ENCODE data around the gene KIF2C.
"Not testable (repeated sequence)": the region's sequence is repeated elsewhere in the genome, so short reads cannot be mapped to it uniquely, and the experiment has no call there.

The KIF2C gene

DNA sequence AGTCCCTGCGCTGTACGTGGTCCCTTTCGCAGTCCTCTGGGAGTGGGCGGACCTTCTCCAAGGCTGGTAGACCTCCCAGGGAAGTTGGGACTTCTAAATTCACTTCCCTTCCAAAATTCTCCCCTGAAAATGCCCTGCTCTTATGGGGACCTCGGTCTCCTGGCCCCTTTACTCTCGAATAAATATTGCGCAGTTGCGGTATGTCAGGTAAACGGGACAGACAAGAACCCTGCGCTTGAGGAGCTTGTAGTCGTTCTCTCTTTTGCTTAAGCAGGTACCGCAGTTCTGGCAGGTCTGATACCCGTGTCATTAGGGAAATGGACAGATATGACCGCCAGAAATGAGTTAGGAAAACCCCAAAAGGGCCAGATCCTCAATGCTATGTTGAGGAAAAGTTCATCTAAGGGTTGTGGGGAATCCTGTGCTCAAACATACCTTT is 561 bp downstream of the KIF2C start:
- Histone ChIP-seq H3K4me3 (peak overlapping the region; percentile 82), H3K36me3 (ENCODE audit: insufficient read depth, low read length) (peaks cover 39% of the 10 kb centered on the region), H3K9me3 (ENCODE audit: low read depth, low read length) (no peaks in the 10 kb centered on the region), H3K27ac (peak overlapping the region; percentile 91), H3K9ac (ENCODE audit: insufficient read length) (peak overlapping the region; percentile 93)
- no peak for TF ChIP-seq POLR2AphosphoS5 (IDR thresholded peaks at IDR 0.05; ENCODE audit: borderline replicate concordance, low read depth, low read length)
- TF ChIP-seq FOXP2 (optimal IDR thresholded peaks at IDR 0.05; ENCODE audit: control extremely low read depth, extremely low read length, insufficient read depth): no peak
- no peak for TF ChIP-seq EZH2 (IDR thresholded peaks at IDR 0.05)
- DNase-seq (ENCODE audit: low read depth, low spot score): no peak

DNA sequence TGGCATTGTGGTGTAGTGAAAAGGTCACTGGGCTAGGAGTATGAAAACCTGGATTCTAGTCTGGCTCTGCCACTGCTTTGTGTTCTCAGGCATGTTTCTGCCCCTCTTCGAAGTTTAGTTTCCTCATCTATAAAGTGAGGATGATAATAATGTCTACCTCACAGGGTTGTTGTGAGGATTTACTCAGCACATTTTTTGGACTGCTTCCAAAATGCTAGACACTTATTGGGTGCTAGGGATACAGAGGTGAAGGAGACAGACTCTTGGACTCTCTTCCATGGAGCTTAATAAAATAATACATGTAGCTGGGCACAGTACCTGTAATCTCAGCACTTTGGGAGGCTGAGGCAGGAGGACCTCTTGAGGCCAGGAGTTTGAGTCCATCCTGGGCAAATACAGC is 3.6 kb downstream of the KIF2C start:
- DNase-seq (ENCODE audit: low read depth, low spot score): no peak
- 0 out of 2 replicates have a peak overlapping the region, but pooled peaks have one; percentile 13 for H3K27ac ChIP-seq
- H3K36me3 ChIP-seq (ENCODE audit: insufficient read depth, low read length): peaks cover 67% of the 10 kb centered on the region
- no peaks in the 10 kb centered on the region for H3K9me3 ChIP-seq (ENCODE audit: low read depth, low read length)
- TF ChIP-seq EZH2 (IDR thresholded peaks at IDR 0.05) (no peak), FOXP2 (optimal IDR thresholded peaks at IDR 0.05; ENCODE audit: control extremely low read depth, extremely low read length, insufficient read depth) (no peak), POLR2AphosphoS5 (IDR thresholded peaks at IDR 0.05; ENCODE audit: borderline replicate concordance, low read depth, low read length) (no peak)
- H3K9ac ChIP-seq (ENCODE audit: insufficient read length): no peak overlapping the region
- H3K4me3 ChIP-seq: no peak overlapping the region

DNA sequence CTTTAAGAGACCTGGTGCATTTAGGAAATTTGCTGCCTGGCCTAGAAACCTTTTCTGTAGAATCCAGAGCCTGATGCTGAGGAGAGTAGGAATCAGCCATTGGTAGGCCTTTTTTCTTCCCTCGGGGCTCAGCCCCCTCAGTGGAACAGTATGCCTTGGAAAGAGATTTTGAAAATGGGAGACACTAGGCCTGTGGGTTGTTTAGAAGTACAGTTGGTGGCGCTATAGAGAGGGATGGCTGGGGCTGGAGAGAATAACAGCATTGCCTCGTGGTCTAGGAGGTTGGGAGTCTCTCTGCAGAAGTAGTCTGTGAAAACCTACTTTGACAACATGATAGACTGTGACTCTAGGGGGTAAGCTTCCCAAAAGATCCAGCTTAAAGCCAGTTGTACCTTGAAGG is 8.2 kb downstream of the KIF2C start:
- no peak overlapping the region for H3K9ac ChIP-seq (ENCODE audit: insufficient read length)
- H3K9me3 ChIP-seq (ENCODE audit: low read depth, low read length): no peaks in the 10 kb centered on the region

DNA sequence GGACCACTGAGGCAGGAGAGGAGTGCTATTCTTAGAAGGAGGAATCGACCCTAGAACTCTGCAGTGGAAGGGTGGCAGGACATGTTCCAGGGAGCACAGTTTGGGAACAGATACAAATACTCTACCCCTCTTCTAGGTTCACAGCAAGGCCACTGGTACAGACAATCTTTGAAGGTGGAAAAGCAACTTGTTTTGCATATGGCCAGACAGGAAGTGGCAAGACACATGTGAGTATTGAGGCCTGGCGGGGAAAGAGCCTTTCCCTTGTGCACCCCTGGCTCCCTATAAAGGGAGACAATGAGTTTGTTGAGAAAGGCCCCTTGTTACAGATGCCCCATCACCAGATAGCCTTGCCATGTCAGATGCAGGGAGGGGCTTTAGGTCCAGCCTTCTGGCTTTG is 17.8 kb downstream of the KIF2C start:
- DNase-seq (ENCODE audit: low read depth, low spot score): no peak
- Histone ChIP-seq H3K9me3 (ENCODE audit: low read depth, low read length) (no peaks in the 10 kb centered on the region), H3K4me3 (no peak overlapping the region), H3K9ac (ENCODE audit: insufficient read length) (no peak overlapping the region), H3K27ac (no peak overlapping the region), H3K36me3 (ENCODE audit: insufficient read depth, low read length) (peaks cover 91% of the 10 kb centered on the region)
- TF ChIP-seq FOXP2 (optimal IDR thresholded peaks at IDR 0.05; ENCODE audit: control extremely low read depth, extremely low read length, insufficient read depth) (no peak), POLR2AphosphoS5 (IDR thresholded peaks at IDR 0.05; ENCODE audit: borderline replicate concordance, low read depth, low read length) (no peak), EZH2 (IDR thresholded peaks at IDR 0.05) (no peak)

More for the DNA sequence above, 8.2 kb downstream of the KIF2C start:
- TF ChIP-seq EZH2 (IDR thresholded peaks at IDR 0.05) (no peak), FOXP2 (optimal IDR thresholded peaks at IDR 0.05; ENCODE audit: control extremely low read depth, extremely low read length, insufficient read depth) (no peak), POLR2AphosphoS5 (IDR thresholded peaks at IDR 0.05; ENCODE audit: borderline replicate concordance, low read depth, low read length) (no peak)
- peaks cover 73% of the 10 kb centered on the region for H3K36me3 ChIP-seq (ENCODE audit: insufficient read depth, low read length)
- H3K4me3 ChIP-seq: no peak overlapping the region
- no peak for DNase-seq (ENCODE audit: low read depth, low spot score)
- no peak overlapping the region for H3K27ac ChIP-seq

DNA sequence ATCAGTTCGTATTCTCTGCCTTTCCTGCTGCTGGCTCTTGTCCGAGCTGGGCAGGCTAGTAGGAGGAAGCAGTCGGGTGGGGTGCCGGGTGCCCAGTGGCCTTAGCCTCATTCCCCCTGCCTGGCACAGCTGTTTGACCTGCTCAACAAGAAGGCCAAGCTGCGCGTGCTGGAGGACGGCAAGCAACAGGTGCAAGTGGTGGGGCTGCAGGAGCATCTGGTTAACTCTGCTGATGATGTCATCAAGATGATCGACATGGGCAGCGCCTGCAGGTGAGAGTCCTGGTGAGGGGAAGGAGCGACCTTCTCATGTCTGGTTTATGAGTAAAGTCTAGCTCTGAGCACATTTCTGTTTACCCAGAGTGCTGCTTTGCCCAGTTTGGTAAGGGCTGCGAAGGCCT is 19.4 kb downstream of the KIF2C start:
- no peak for TF ChIP-seq FOXP2 (optimal IDR thresholded peaks at IDR 0.05; ENCODE audit: control extremely low read depth, extremely low read length, insufficient read depth)
- TF ChIP-seq POLR2AphosphoS5 (IDR thresholded peaks at IDR 0.05; ENCODE audit: borderline replicate concordance, low read depth, low read length): no peak
- TF ChIP-seq EZH2 (IDR thresholded peaks at IDR 0.05): no peak
- H3K36me3 ChIP-seq (ENCODE audit: insufficient read depth, low read length): peaks cover 91% of the 10 kb centered on the region
- DNase-seq (ENCODE audit: low read depth, low spot score): no peak
- no peak overlapping the region for H3K9ac ChIP-seq (ENCODE audit: insufficient read length)
- H3K9me3 ChIP-seq (ENCODE audit: low read depth, low read length): no peaks in the 10 kb centered on the region
- H3K4me3 ChIP-seq: no peak overlapping the region
- H3K27ac ChIP-seq: no peak overlapping the region

DNA sequence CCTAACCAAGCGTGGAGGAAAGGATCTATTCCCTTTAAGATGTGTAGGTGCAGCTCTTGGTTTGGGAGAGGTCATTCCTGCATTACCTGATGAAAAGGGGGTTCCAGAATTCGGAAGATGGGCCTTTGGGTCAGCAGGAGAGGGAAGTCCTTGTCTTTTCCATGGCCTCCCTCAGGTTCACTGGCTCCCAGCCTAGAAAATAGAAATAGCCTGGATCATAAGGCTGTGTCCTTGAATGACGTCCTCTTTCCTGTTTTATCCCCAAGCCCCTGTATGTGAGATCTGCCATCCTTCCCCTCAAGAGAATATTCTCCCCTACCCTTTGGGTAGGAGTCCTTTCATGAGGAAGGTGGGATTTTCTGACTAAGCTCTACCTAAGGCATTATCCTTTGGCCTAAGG is 21.2 kb downstream of the KIF2C start:
- Histone ChIP-seq H3K9me3 (ENCODE audit: low read depth, low read length) (no peaks in the 10 kb centered on the region), H3K36me3 (ENCODE audit: insufficient read depth, low read length) (peaks cover 86% of the 10 kb centered on the region), H3K9ac (ENCODE audit: insufficient read length) (no peak overlapping the region), H3K4me3 (no peak overlapping the region), H3K27ac (no peak overlapping the region)
- no peak for DNase-seq (ENCODE audit: low read depth, low spot score)
- TF ChIP-seq POLR2AphosphoS5 (IDR thresholded peaks at IDR 0.05; ENCODE audit: borderline replicate concordance, low read depth, low read length) (no peak), FOXP2 (optimal IDR thresholded peaks at IDR 0.05; ENCODE audit: control extremely low read depth, extremely low read length, insufficient read depth) (no peak), EZH2 (IDR thresholded peaks at IDR 0.05) (no peak)

DNA sequence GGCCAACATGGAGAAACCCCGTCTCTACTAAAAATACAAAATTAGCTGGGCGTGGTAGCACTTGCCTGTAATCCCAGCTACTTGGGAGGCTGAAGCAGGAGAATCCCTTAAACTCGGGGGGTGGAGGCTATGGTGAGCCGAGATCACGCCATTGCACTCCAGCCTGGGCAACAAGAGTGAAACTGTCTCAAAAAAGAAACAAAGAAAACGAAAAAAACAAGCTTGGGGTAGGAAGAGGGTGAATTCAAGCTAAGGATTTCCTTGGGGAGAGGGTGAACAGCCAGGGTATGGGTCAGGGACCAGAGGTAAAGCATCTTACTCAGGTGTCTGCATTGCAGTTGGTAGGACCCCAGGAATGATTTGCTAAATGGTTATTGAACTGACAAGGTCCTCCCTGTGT is 26.8 kb downstream of the KIF2C start:
- H3K36me3 ChIP-seq (ENCODE audit: insufficient read depth, low read length): peaks cover 51% of the 10 kb centered on the region
- not testable (repeated sequence) for H3K4me3 ChIP-seq; H3K9ac ChIP-seq (ENCODE audit: insufficient read length); H3K9me3 ChIP-seq (ENCODE audit: low read depth, low read length); DNase-seq (ENCODE audit: low read depth, low spot score); H3K27ac ChIP-seq

DNA sequence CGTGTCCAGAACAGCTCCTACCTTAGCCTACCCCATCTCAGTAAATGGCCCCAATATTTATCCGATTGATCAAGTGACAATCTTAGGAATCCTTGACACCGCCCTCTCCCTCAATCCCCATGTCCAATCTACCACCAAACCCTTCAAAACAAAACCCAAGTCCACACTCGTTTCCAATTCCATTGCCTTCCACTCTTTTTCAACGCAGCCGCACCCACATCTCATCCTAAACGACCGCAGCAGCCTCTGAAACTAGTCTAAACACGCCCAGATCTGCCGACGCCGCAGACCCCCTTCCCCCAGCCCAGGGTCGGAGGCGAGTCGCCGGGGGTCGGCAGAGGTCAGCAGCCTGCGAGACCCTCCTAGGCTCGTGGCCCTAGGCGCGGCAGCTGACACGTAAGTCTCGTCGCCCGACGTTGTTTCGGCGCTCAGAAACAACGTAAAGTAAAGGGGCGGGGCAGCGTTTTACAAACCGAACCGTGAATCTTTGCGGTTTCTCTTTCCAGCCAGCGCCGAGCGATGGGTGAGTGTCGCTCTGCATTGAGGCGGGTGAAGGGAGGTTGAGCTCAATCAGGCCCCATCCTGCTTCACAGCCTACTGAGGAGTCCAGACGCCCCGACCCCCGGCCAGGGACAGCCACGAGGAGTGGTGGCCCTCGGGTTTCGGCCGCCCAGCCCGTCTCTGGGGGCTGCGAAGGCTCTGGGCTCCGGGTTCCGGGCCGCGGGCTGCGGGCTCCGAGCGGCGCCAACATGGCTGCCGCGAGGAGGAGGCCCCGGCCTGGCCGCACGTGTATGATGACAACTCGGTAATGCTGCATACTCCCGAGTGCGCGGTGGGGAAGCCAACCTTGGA is 35.7 kb downstream of the KIF2C start, which contains the start of gene RPS8:
Gene RPS8 (plus strand): TSS at position 463 of the 852 bp plus-strand sequence. CDS start 57 bp downstream, at position 520.
- peak within 1 kb of the TSS; percentile 94 for H3K27ac ChIP-seq
- no peaks in the 10 kb centered on the region for H3K9me3 ChIP-seq (ENCODE audit: low read depth, low read length)
- TF ChIP-seq EZH2 (IDR thresholded peaks at IDR 0.05) (no peak), POLR2AphosphoS5 (IDR thresholded peaks at IDR 0.05; ENCODE audit: borderline replicate concordance, low read depth, low read length) (peak; percentile 99), FOXP2 (optimal IDR thresholded peaks at IDR 0.05; ENCODE audit: control extremely low read depth, extremely low read length, insufficient read depth) (no peak)
- peak; percentile 64 for DNase-seq (ENCODE audit: low read depth, low spot score)
- H3K9ac ChIP-seq (ENCODE audit: insufficient read length): peak within 1 kb of the TSS; percentile 100
- H3K36me3 ChIP-seq (ENCODE audit: insufficient read depth, low read length): peaks cover 46% of the 10 kb centered on the region
- peak within 1 kb of the TSS; percentile 91 for H3K4me3 ChIP-seq

All from SK-N-MC (cell line).